ENCODE data around the gene CD300H. TPM values are rescaled to one million over a fixed set of nuclear protein-coding genes. Genes with fewer than 3 reads are reported as not detected.
A peak's percentile ranks its signal among the peaks of the same experiment; 100 is the strongest.

The CD300H gene
- polyA plus RNA-seq, 3 donors: 57.9 to 148 (median 84.7) TPM

GRCh38 chr17:74516561-74517328 is 50.6 kb downstream of the CD300H start:
- Mint-ChIP-seq H3K27ac (peak overlapping the region in 5 of 7 donors; percentile 46 to 99 (median 70)), H3K4me3 (no peak overlapping the region), H3K9me3 (peaks cover 14 to 31% (median 22%) of the 10 kb centered on the region in 7 donors), H3K36me3 (peaks cover 48 to 55% of the 10 kb centered on the region in 2 donors), H3K4me1 (peaks cover 63% of the 10 kb centered on the region), H3K27me3 (ENCODE audit: low read depth in 3 of 3) (peaks cover 0 to 20% (median 9%) of the 10 kb centered on the region in 3 donors)
- peaks cover 0 to 5% of the 10 kb centered on the region in 2 donors for H3K9me3 ChIP-seq (replicated peaks in 1 of 2; ENCODE audit: control insufficient read depth in 1 of 2, insufficient read depth in 1 of 2, low read length in 2 of 2)
- DNase-seq: no peak
- no peaks in the 10 kb centered on the region for H4K20me1 ChIP-seq (ENCODE audit: insufficient read depth, low read length)
- WGBS (ENCODE audit: insufficient coverage): no CpG with 5 or more reads among the region's 3 CpGs
- H3K27ac ChIP-seq (ENCODE audit: low read depth in 1 of 2, low read length in 2 of 2): no peak overlapping the region
- H2AFZ ChIP-seq (ENCODE audit: insufficient read depth, low read depth, low read length, poor library complexity, severe bottlenecking): no peak overlapping the region
- no peaks in the 10 kb centered on the region for H3K27me3 ChIP-seq (ENCODE audit: control insufficient read depth in 2 of 2, insufficient read depth in 2 of 2, low read length in 2 of 2)
- H3K4me3 ChIP-seq (replicated peaks in 1 of 3; ENCODE audit: low read depth in 2 of 3, low read length in 3 of 3): no peak overlapping the region
- H3K9ac ChIP-seq (ENCODE audit: insufficient read depth, low read length, poor library complexity, severe bottlenecking): no peak overlapping the region
- no peaks in the 10 kb centered on the region for H3K36me3 ChIP-seq (replicated peaks in 1 of 2; ENCODE audit: control insufficient read depth in 1 of 2, insufficient read depth in 2 of 2, low read length in 2 of 2)
- intact Hi-C loops (cut with micrococcal nuclease): no loop called here
- no peak for TF ChIP-seq CTCF (IDR thresholded peaks at IDR 0.05)
- H3K4me1 ChIP-seq (ENCODE audit: control insufficient read depth in 1 of 2, insufficient read depth in 2 of 2, low read length in 2 of 2): peaks cover 47 to 57% of the 10 kb centered on the region in 2 donors
- H3K79me2 ChIP-seq (ENCODE audit: insufficient read depth, low read length): peaks cover 10% of the 10 kb centered on the region
- H3K4me2 ChIP-seq (replicated peaks; ENCODE audit: extremely low read depth, low read length, poor library complexity, severe bottlenecking): no peak overlapping the region

- Mint-ChIP-seq H3K27ac (peak overlapping the region in 4 of 7 donors; percentile 2 to 99 (median 66)), H3K36me3 (peaks cover 48 to 49% of the 10 kb centered on the region in 2 donors)
- WGBS (ENCODE audit: insufficient coverage): 92% methylated on average over 3 of the region's 4 CpGs
Measured at GRCh38 chr17:74515941-74516340, 51.4 kb downstream of the CD300H start.

More at GRCh38 chr17:74515941-74516340, 51.4 kb downstream of the CD300H start:
- Histone ChIP-seq H3K9ac (ENCODE audit: insufficient read depth, low read length, poor library complexity, severe bottlenecking) (no peak overlapping the region), H3K27ac (ENCODE audit: low read depth in 1 of 2, low read length in 2 of 2) (no peak overlapping the region), H3K4me1 (ENCODE audit: control insufficient read depth in 1 of 2, insufficient read depth in 2 of 2, low read length in 2 of 2) (peaks cover 40 to 55% of the 10 kb centered on the region in 2 donors), H3K9me3 (replicated peaks in 1 of 2; ENCODE audit: control insufficient read depth in 1 of 2, insufficient read depth in 1 of 2, low read length in 2 of 2) (peaks cover 0 to 5% of the 10 kb centered on the region in 2 donors), H3K36me3 (replicated peaks in 1 of 2; ENCODE audit: control insufficient read depth in 1 of 2, insufficient read depth in 2 of 2, low read length in 2 of 2) (no peaks in the 10 kb centered on the region), H3K4me2 (replicated peaks; ENCODE audit: extremely low read depth, low read length, poor library complexity, severe bottlenecking) (no peak overlapping the region), H3K4me3 (replicated peaks in 1 of 3; ENCODE audit: low read depth in 2 of 3, low read length in 3 of 3) (no peak overlapping the region), H3K79me2 (ENCODE audit: insufficient read depth, low read length) (peaks cover 3% of the 10 kb centered on the region), H4K20me1 (ENCODE audit: insufficient read depth, low read length) (no peaks in the 10 kb centered on the region), H3K27me3 (ENCODE audit: control insufficient read depth in 2 of 2, insufficient read depth in 2 of 2, low read length in 2 of 2) (no peaks in the 10 kb centered on the region), H2AFZ (ENCODE audit: insufficient read depth, low read depth, low read length, poor library complexity, severe bottlenecking) (no peak overlapping the region)
- no peak for DNase-seq
- TF ChIP-seq CTCF (IDR thresholded peaks at IDR 0.05): no peak
- intact Hi-C loops (cut with micrococcal nuclease): loop anchor here (2.0 kb wide), 2 partner anchors 17 to 53 kb away; no protein-coding TSS in a partner anchor
- Mint-ChIP-seq H3K27me3 (ENCODE audit: low read depth in 3 of 3) (peaks cover 0 to 20% (median 9%) of the 10 kb centered on the region in 3 donors), H3K4me3 (no peak overlapping the region), H3K9me3 (peaks cover 14 to 30% (median 22%) of the 10 kb centered on the region in 7 donors), H3K4me1 (peaks cover 60% of the 10 kb centered on the region)
